GM20000 (cell line): ENCODE results near the gene PLAGL2.

Experiments used
- DNase-seq: peaks from one replicate; pipeline ENCODE4 v3.0.0; 2012; ENCODE audit warnings: low spot score
- CTCF ChIP-seq: IDR thresholded peaks from 2 replicates; pipeline ENCODE4 v1.5.1; 2012; ENCODE audit warnings: mild to moderate bottlenecking, control low read depth; ENCODE audit errors: extremely low read depth, missing control alignments

Gene PLAGL2

GRCh38 chr20:32206760-32207625 is 550 bp downstream of the PLAGL2 start:
- TF ChIP-seq CTCF: no peak
- no peak for DNase-seq

GRCh38 chr20:32205843-32206759 is 1.4 kb downstream of the PLAGL2 start:
- no peak for TF ChIP-seq CTCF
- DNase-seq: no peak

DNA sequence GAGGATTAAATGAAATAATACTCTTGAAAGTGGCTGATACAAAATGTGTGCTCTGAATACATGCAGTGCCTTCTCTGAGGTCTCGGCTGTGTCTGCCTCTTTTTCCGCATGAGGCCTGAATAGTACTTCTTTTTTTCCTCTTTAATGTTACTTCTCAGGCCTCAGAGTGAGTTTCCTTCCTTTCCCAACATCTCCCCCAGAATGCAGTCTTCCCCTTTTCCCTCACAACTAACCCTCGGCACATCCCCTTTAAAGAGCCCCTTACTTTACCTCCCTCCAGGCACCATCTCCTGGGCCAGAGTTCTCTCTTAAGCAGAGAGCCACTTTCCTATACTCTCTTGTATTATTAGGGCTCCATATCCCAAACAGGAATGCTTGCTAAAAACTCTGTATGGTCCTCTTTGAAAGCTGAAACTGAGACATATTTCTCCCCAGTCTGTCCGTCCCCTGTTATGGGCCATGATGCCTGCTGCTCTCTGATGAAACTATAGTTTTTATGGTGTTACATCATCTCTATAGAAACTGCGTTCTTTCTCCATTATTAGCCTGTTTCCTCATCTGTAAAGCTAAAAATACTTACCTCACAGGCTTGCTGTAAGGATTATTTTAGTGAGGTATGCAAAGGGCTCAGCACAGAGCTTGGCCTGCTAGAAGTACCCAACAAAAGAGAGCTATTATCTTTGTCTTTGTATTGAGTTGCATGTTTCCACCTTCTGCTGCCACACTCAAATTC is 2.3 kb downstream of the PLAGL2 start:
- DNase-seq: no peak
- TF ChIP-seq CTCF: no peak

- TF ChIP-seq CTCF: no peak
- DNase-seq: no peak
These were observed 3.1 kb downstream of the PLAGL2 start for GRCh38 chr20:32204205-32205109.

- no peak for DNase-seq
- no peak for TF ChIP-seq CTCF
These were observed 4.0 kb downstream of the PLAGL2 start for GRCh38 chr20:32203356-32204204.

GRCh38 chr20:32201977-32202363 is 5.6 kb downstream of the PLAGL2 start:
- TF ChIP-seq CTCF: no peak
- no peak for DNase-seq
